OCI-M2 (cell line): ENCODE measurements around the gene LRRC4B.
A peak's percentile ranks its signal among the peaks of the same experiment; 100 is the strongest.
"Not testable (repeated sequence)": the region's sequence is repeated elsewhere in the genome, so short reads cannot be mapped to it uniquely, and the experiment has no call there.

ENCODE experiments used
- DNase-seq: peaks from one replicate; lab custom pipeline; 2025; ENCODE audit not compliant: unreplicated experiment; lab: John Stamatoyannopoulos, UW

LRRC4B gene

GRCh38 chr19:50567882-50568727, at the start of gene LRRC4B:
Gene LRRC4B (minus strand): TSS chr19:50568435. CDS start chr19:50548838, 19,597 bp downstream.
- DNase-seq, result no peak

GRCh38 chr19:50612504-50613404, 44.5 kb upstream of the LRRC4B start:
- not testable (repeated sequence) for DNase-seq

GRCh38 chr19:50607874-50608785, 39.9 kb upstream of the LRRC4B start:
- DNase-seq, result no peak

GRCh38 chr19:50607388-50607787, 39.2 kb upstream of the LRRC4B start:
- no peak for DNase-seq

- DNase-seq, result not testable (repeated sequence)
Observed at GRCh38 chr19:50606059-50606836, 38.0 kb upstream of the LRRC4B start.

GRCh38 chr19:50604264-50605073, 36.2 kb upstream of the LRRC4B start:
- DNase-seq, result not testable (repeated sequence)

- DNase-seq, result no peak
Observed at GRCh38 chr19:50602935-50603334, 34.7 kb upstream of the LRRC4B start.

- no peak for DNase-seq
Observed at GRCh38 chr19:50602496-50602895, 34.3 kb upstream of the LRRC4B start.

- DNase-seq, result no peak
Observed at GRCh38 chr19:50602089-50602422, 33.8 kb upstream of the LRRC4B start.

GRCh38 chr19:50601407-50602088, 33.3 kb upstream of the LRRC4B start:
- DNase-seq, result peak; percentile 82

- no peak for DNase-seq
Observed at GRCh38 chr19:50599427-50599826, 31.2 kb upstream of the LRRC4B start.

- DNase-seq, result no peak
Observed at GRCh38 chr19:50590191-50590590, 22.0 kb upstream of the LRRC4B start.

- DNase-seq, result not testable (repeated sequence)
Observed at GRCh38 chr19:50581795-50582660, 13.8 kb upstream of the LRRC4B start.

GRCh38 chr19:50580970-50581634, 12.9 kb upstream of the LRRC4B start:
- no peak for DNase-seq

GRCh38 chr19:50580240-50580639, 12.0 kb upstream of the LRRC4B start:
- no peak for DNase-seq

GRCh38 chr19:50576769-50577168, 8.5 kb upstream of the LRRC4B start:
- DNase-seq, result not testable (repeated sequence)
